ENCODE measurements around the gene GSTP1.
A peak's percentile ranks its signal among the peaks of the same experiment; 100 is the strongest.
"Not testable (repeated sequence)": the region's sequence is repeated elsewhere in the genome, so short reads cannot be mapped to it uniquely, and the experiment has no call there.

The GSTP1 gene

DNA sequence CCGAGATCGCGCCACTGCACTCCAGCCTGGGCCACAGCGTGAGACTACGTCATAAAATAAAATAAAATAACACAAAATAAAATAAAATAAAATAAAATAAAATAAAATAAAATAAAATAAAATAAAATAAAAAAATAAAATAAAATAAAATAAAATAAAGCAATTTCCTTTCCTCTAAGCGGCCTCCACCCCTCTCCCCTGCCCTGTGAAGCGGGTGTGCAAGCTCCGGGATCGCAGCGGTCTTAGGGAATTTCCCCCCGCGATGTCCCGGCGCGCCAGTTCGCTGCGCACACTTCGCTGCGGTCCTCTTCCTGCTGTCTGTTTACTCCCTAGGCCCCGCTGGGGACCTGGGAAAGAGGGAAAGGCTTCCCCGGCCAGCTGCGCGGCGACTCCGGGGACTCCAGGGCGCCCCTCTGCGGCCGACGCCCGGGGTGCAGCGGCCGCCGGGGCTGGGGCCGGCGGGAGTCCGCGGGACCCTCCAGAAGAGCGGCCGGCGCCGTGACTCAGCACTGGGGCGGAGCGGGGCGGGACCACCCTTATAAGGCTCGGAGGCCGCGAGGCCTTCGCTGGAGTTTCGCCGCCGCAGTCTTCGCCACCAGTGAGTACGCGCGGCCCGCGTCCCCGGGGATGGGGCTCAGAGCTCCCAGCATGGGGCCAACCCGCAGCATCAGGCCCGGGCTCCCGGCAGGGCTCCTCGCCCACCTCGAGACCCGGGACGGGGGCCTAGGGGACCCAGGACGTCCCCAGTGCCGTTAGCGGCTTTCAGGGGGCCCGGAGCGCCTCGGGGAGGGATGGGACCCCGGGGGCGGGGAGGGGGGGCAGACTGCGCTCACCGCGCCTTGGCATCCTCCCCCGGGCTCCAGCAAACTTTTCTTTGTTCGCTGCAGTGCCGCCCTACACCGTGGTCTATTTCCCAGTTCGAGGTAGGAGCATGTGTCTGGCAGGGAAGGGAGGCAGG, at the start of gene GSTP1:
Gene GSTP1 (plus strand): TSS at position 566 of the 958 bp plus-strand sequence. CDS start 32 bp downstream, at position 598.
- DNase-seq: peak; percentile 39

- no peak for DNase-seq
Measured at GRCh38 chr11:67534070-67534679, 49.4 kb upstream of the GSTP1 start.

- DNase-seq: no peak
Measured at GRCh38 chr11:67535561-67535960, 48.1 kb upstream of the GSTP1 start.

DNA sequence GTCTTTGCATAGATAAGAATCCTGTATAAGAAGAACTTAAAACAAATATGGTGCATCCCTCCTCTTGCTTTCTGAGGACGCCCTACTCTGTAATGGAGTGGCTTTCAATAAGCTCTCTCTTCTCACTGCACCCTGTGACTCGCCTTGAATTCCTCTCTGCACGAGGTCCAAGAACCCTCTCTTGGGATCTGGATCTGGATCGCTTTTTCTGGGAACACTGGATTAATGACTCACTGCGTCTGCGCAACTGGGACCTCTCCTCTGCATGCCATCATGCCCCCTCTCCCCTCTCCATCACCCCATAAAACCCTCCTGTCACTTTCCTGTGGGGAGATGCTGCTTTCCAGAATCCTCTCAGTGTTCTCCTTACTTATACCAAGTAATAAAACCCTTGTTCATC, 45.3 kb upstream of the GSTP1 start:
- no peak for DNase-seq

- DNase-seq: no peak
Measured at GRCh38 chr11:67538823-67539505, 44.6 kb upstream of the GSTP1 start.

GRCh38 chr11:67539550-67539949, 44.1 kb upstream of the GSTP1 start:
- DNase-seq: no peak

GRCh38 chr11:67541198-67541597, 42.4 kb upstream of the GSTP1 start:
- no peak for DNase-seq

- DNase-seq: no peak
Measured at GRCh38 chr11:67542169-67542568, 41.4 kb upstream of the GSTP1 start.

GRCh38 chr11:67542971-67543370, 40.6 kb upstream of the GSTP1 start:
- DNase-seq: no peak

GRCh38 chr11:67543585-67543984, 40.0 kb upstream of the GSTP1 start:
- no peak for DNase-seq

- no peak for DNase-seq
Measured at GRCh38 chr11:67544616-67545242, 38.9 kb upstream of the GSTP1 start.

DNA sequence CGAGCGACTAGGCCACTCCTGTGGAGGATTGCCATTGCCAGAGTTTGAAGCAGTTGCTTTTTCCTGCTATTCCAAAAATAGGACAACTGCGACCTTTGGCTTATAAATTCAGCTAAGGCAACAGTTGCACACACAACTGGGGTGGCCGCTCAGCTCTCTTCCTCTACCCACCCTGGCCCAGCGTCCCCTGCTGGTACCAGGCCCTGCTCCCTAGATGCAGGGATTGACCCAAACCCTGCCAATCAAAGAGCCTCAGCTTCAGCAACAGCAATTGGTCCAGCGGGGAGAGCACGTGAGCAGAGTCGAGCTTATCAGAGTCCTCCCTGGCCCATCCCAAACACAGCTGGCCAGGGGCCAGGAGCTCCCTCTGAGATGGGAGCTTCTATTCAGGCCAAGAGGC, 38.3 kb upstream of the GSTP1 start:
- no peak for DNase-seq

DNA sequence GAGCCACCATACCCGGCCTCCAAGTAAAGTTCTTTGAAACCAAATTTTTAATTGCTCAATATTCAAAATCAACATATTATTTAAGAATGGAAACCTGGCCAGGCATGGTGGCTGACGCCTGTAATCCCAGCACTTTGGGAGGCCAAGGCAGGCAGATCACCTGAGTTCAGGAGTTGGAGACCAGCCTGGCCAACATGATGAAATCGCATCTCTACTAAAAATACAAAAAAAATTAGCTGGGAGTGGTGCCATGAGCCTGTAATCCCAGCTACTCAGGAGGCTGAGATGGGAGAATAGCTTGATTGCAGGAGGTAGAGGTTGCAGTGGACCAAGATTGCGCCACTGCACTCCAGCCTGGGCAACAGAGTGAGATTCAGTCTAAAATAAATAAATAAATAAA, 35.5 kb upstream of the GSTP1 start:
- DNase-seq: not testable (repeated sequence)

DNA sequence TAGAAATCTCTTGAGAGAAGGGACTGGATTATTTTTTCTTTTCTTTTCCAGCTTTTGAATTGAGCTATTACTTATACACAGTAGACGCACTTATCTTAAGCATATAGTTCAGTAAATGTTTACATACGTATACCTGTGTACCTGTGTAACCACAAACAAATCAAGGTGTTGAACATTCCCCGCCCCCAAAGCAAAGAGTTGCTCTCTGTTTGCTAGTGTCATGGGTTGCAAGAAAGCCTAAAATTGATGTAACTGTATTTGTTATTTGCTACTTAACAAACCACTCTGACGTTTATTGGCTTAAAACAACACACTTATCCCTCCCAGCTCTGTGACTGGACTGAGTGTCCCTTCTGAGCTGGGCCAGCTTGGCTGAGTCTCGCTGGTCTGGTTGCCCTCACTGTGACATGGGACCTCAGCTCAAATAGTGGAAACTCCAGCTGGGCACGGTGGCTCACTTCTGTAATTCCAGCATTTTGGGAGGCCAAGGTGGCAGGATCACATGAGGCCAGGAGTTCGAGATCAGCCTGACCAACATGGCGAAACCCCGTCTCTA, 35.0 kb upstream of the GSTP1 start:
- no peak for DNase-seq

- no peak for DNase-seq
Measured at GRCh38 chr11:67551127-67551526, 32.5 kb upstream of the GSTP1 start.

GRCh38 chr11:67551697-67552096, 31.9 kb upstream of the GSTP1 start:
- not testable (repeated sequence) for DNase-seq

DNA sequence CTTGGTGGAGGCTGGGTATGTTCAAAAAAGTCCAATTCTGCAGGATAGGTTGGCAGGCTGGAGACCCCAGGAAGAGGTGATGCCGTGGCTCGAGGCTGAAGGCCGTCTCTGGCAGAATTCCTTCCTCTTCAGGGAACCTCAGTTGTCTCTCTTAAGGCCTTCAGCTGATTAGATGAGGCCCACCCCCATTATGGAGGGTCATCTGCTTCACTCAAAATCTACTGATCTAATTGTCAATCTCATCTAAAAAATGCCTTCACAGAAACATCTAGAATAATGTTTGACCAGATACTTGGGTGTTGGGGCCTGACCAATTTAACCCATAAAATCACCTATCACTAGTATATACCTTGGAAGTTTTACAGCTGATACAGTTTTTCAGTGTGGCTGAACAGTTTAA, 27.4 kb upstream of the GSTP1 start:
- no peak for DNase-seq

DNA sequence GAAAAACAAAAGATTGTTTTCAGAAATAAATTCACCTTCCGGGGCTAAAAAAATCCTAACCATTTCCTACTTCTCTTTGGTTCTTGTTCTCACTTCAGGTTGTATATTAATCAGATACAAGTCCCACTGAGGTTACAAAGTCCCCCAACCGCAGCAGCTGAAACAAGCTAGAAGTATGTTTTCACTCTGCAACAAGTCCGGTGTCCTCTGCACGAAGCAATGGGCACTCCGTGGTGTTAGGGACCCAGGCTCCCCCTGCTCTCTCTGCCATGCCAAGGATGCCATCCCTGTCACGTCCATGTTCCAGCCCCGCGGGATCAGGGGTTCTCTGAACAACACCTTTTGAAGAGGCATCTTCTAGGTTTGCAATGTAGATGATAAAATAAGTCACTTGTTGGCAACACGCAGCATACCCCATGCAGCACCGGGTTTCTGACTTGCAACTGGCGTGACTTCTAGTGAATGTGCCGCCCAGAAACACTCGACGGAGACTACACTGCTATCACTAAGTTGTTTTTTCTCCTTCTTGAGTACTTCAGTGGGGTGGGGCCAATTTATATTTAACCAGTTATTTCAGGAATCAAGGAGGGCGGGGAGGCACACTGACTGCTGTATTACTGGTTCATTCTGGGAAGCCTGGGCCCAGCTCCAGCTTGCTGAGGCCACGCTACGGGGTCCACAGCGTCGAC, 25.4 kb upstream of the GSTP1 start:
- no peak for DNase-seq

GRCh38 chr11:67561971-67562619, 21.5 kb upstream of the GSTP1 start:
- DNase-seq: no peak

- DNase-seq: no peak
Measured at GRCh38 chr11:67562963-67563704, 20.5 kb upstream of the GSTP1 start.

DNA sequence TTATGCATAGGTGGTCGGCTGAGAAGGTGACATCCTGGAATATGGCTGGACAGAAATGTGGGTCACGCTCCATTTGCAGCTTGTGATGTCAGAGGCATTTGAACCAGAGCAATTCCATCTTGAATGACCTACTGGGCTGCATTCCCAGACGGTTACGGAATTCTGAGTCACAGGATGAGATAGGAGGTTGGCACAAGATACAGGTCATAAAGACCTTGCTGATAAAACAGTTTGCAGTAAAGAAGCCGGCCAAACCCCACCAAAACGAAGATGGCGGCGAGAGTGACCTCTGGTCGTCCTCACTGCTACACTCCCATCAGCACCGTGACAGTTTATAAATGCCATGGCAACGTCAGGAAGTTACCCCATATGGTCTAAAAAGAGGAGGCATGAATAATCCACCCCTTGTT, 19.9 kb upstream of the GSTP1 start:
- not testable (repeated sequence) for DNase-seq
